22Rv1 (cell line): ENCODE results near the gene SOX14.

ENCODE experiments used
- H3K27ac ChIP-seq: fragments of 450-650 bp; 2 replicates; pipeline ENCODE4 v1.5.1; 2017
- CTCF ChIP-seq: fragments of 450-650 bp; IDR thresholded peaks from 2 replicates; pipeline ENCODE4 v1.5.1; 2017; ENCODE audit warnings: mild to moderate bottlenecking
- ZFX ChIP-seq: fragments of 450-650 bp; IDR thresholded peaks from 2 replicates; pipeline ENCODE4 v1.6.1; 2017; ENCODE audit warnings: antibody characterized with exemption, borderline replicate concordance

SOX14 gene

GRCh38 chr3:137778941-137779340 is 14.8 kb downstream of the SOX14 start:
- H3K27ac ChIP-seq, result no peak overlapping the region
- no peak for TF ChIP-seq CTCF
- no peak for TF ChIP-seq ZFX

- no peak for TF ChIP-seq CTCF
- TF ChIP-seq ZFX, result no peak
Observed at GRCh38 chr3:137787529-137787928, 23.4 kb downstream of the SOX14 start.

GRCh38 chr3:137789236-137789635 is 25.1 kb downstream of the SOX14 start:
- no peak for TF ChIP-seq CTCF
- TF ChIP-seq ZFX, result no peak
- H3K27ac ChIP-seq, result no peak overlapping the region

More at GRCh38 chr3:137787529-137787928, 23.4 kb downstream of the SOX14 start:
- no peak overlapping the region for H3K27ac ChIP-seq

- no peak for TF ChIP-seq ZFX
- TF ChIP-seq CTCF, result peak; percentile 60
- H3K27ac ChIP-seq, result no peak overlapping the region
Observed at GRCh38 chr3:137792626-137793271, 28.6 kb downstream of the SOX14 start.

- H3K27ac ChIP-seq, result no peak overlapping the region
- TF ChIP-seq CTCF (no peak), ZFX (no peak)
Observed at GRCh38 chr3:137796993-137797392, 32.9 kb downstream of the SOX14 start.

GRCh38 chr3:137803215-137803614 is 39.1 kb downstream of the SOX14 start:
- H3K27ac ChIP-seq, result no peak overlapping the region
- no peak for TF ChIP-seq CTCF
- TF ChIP-seq ZFX, result no peak

GRCh38 chr3:137807998-137808397 is 43.9 kb downstream of the SOX14 start:
- TF ChIP-seq CTCF, result no peak
- TF ChIP-seq ZFX, result no peak
- no peak overlapping the region for H3K27ac ChIP-seq
